GM18507 (cell line): Measurements from ENCODE around the gene TM4SF4.
A peak's percentile ranks its signal among the peaks of the same experiment; 100 is the strongest.

Experiments used
- DNase-seq: peaks from one replicate; pipeline ENCODE4 v3.0.0; 2011; ENCODE audit warnings: low read depth; ENCODE audit not compliant: insufficient read length; ENCODE audit errors: extremely low spot score
- FAIRE-seq: peaks from 2 replicates; lab custom pipeline; 2011; peaks lifted over from hg19 to GRCh38; lab: Jason Lieb, UNC

Gene TM4SF4

GRCh38 chr3:149479621-149480325 is 5.3 kb downstream of the TM4SF4 start:
- FAIRE-seq (no peak), DNase-seq (no peak)

GRCh38 chr3:149480326-149481017 is 6.0 kb downstream of the TM4SF4 start:
- peak; percentile 63 for DNase-seq
- FAIRE-seq, result peak; percentile 86

DNA sequence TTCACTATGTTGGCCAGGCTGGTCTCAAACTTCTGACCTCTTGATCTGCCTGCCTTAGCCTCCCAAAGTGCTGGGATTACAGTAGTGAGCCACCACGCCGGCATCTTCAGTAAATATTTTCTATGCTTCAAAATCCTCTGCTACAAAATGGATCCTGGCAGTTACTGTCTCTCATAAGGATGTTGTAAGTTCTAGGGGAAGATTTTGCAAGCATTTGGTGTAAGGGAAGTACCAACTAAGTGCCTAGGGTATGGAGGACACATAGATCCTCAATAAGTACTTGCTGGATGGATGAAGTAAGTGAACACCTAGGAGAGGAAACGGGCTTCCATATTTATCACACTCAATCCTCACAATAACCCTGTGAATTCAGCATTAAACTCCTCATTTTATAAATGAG is 6.6 kb downstream of the TM4SF4 start:
- no peak for FAIRE-seq
- no peak for DNase-seq

DNA sequence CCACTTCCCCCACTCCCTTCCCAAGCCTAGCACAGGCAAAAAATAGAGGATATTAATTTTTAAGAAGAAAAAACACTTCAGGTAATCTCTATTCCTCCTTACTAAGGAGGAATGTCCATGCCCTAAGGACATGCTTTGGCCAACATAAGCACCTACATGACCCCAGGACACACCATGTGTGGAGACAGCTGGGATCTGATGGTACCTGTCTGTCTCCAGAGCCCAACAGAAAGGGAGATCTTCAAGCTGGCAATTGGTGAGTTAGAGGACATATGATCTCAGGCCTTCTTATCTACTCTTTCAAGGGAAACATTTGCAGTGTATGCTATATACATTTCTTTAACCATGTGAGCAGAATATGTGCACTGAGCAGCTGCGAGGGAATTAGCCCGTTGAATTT is 7.0 kb downstream of the TM4SF4 start:
- DNase-seq (no peak), FAIRE-seq (no peak)

DNA sequence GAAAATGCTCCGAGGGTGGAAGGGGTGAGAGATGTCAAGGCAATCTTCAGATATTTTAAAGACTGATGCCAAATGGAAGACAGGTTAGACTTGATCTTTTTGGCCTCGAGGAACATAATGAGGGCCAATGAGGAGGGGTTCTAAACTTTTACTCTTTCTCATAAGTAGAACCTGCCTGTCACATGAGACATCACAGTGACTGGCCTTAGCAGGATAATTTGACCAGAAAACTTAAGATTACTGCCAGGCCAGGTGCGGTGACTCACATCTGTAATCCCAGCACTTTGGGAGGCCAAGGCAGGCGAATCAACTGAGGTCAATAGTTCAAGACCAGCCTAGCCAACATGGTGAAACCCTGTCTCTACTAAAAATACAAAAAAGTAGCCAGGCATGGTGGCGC is 12.2 kb downstream of the TM4SF4 start:
- FAIRE-seq, result no peak
- DNase-seq, result no peak

DNA sequence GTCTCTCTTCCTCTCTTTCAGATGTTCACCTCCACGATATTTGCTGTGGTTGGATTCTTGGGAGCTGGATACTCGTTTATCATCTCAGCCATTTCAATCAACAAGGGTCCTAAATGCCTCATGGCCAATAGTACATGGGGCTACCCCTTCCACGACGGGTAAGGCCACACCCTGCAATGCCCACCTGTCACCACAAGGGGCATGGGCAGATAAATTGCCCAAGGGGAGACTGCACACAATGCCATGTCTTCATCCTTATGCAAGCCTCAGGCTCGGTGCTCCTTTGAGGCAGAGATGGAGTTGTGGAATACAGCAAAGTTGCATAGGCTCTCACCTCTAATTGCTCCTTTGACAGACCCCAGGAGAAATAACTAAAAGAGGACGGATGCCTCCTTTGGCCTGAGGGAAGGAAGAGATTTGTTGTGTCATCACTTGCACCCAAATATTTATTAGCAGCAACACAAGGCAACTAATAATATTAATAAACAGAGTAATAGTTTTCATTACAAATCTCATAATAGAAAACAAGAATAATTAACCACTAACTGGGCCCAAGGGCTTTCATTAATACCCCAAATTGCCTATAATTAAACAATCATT is 13.2 kb downstream of the TM4SF4 start:
- peak; percentile 12 for FAIRE-seq
- DNase-seq, result no peak

- DNase-seq (no peak), FAIRE-seq (no peak)
Observed at GRCh38 chr3:149489060-149489690, 14.7 kb downstream of the TM4SF4 start.

- FAIRE-seq (no peak), DNase-seq (no peak)
Observed at GRCh38 chr3:149490260-149490971, 15.9 kb downstream of the TM4SF4 start.

GRCh38 chr3:149493315-149494021 is 19.0 kb downstream of the TM4SF4 start:
- DNase-seq (no peak), FAIRE-seq (no peak)

DNA sequence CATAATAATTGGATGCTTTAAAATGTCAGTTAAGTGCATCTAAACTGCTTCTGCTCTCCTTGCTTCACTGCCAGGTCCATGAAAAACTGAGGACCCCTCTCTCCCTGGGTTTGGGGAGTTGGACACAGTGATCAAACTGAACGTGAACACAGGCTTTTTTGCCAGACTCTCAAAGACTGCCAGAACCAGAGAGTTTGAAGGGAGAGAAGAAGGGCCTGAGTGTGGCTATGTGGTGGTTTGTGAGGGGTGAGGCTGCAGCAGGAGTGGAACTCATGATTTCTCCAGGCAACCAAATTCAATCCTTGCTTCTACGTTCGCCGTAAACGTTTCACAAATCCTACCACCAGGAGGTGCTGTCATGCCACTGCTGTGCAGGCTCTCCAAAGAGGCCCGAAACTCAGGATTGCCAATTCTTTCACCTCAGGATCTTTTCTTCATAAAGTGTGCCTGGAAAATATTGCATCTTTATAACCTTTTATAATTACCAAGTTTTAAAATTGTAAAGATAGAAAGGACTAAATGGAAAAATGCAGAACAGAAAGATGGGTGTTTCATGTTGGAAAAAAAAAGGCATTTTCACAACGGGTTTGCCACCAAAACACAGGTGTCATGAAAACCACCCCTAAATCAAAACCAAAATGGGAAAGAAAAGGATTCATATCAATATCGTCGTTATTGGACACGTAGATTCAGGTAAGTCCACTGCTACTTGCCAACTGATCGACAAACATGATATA is 19.7 kb downstream of the TM4SF4 start:
- peak; percentile 72 for FAIRE-seq
- peak; percentile 32 for DNase-seq

- DNase-seq, result no peak
- FAIRE-seq, result no peak
Observed at GRCh38 chr3:149494759-149495580, 20.5 kb downstream of the TM4SF4 start.

GRCh38 chr3:149495581-149496125 is 21.2 kb downstream of the TM4SF4 start:
- no peak for FAIRE-seq
- no peak for DNase-seq

- DNase-seq, result no peak
Observed at GRCh38 chr3:149496891-149497290, 22.4 kb downstream of the TM4SF4 start.

DNA sequence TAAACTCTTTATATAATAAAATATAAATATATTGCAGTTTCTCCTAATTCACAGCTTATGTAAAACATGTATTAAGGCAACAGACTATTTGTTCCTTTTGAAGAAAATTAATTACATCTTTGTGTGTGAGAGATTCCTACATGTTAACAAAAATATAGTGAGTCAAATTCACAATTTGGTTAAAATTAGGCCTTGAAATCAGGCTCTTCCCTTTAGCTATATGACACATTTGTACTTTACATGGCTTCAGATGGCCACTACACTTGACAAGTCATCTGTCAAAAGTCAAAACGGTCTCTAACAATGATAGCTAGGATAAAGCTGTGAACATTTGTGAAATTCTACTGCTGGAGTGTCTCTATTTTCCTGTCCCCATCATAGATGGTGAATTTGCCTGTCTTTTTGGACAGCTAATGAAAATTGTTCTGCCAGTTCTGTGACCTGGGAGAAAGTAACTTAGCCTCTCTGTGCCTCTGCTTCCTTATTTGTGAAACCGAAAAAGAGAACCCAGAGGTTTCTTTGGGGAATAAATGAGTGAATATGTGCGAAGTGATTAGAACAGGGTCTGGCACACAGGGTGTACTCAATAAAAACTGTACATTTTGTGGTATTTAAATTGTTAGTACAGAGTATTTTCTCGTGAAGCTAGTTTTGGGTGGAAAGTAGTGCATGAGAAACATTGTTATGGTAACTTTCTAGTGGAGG is 23.6 kb downstream of the TM4SF4 start:
- FAIRE-seq (no peak), DNase-seq (no peak)

More at GRCh38 chr3:149496891-149497290, 22.4 kb downstream of the TM4SF4 start:
- no peak for FAIRE-seq

DNA sequence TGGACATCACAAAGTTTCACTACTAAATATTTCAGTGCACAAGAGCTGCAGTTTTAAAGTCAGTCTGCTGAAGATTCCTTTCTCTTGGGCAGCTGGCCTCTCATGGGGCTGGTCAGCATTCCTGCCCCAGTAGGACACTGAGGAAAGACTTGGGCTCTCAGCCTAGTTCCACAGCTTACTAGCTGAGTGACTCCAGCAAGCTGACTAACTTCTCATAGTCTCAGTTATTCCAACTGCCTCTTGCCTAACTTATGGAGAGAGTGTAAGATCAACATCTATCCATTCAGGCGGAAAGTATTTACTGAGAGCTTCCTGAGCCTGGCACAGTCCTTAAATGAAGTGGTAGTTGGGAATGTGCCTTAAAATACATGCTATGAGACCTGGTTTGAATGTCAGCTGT is 27.0 kb downstream of the TM4SF4 start:
- FAIRE-seq (no peak), DNase-seq (no peak)

GRCh38 chr3:149502438-149502837 is 27.9 kb downstream of the TM4SF4 start:
- DNase-seq (no peak), FAIRE-seq (no peak)

GRCh38 chr3:149506540-149506939 is 32.0 kb downstream of the TM4SF4 start:
- DNase-seq (no peak), FAIRE-seq (no peak)
